Trophoblast cell (in vitro differentiated cells and primary cell): Measurements from ENCODE around the gene SMYD4.
A peak's percentile ranks its signal among the peaks of the same experiment; 100 is the strongest.

ENCODE experiments used
- DNase-seq, 2 donors: peaks; one replicate each; pipeline ENCODE4 v3.0.0-alpha.2; 2016
- H2AFZ ChIP-seq: 2 replicates; pipeline ENCODE4 v1.6.1; 2013; ENCODE audit warnings: low read length, moderate library complexity, mild to moderate bottlenecking; ENCODE audit not compliant: insufficient read depth, poor library complexity
- H2AK5ac ChIP-seq: 2 replicates; pipeline ENCODE4 v1.6.1; 2013; ENCODE audit warnings: mild to moderate bottlenecking, low read length
- H2BK120ac ChIP-seq: 2 replicates; pipeline ENCODE4 v1.6.1; 2013; ENCODE audit warnings: low read length, mild to moderate bottlenecking, moderate library complexity; ENCODE audit not compliant: insufficient read depth, poor library complexity
- H2BK12ac ChIP-seq: 2 replicates; pipeline ENCODE4 v1.6.1; 2013; ENCODE audit warnings: mild to moderate bottlenecking, low read length, moderate library complexity
- H2BK5ac ChIP-seq: 2 replicates; pipeline ENCODE4 v1.6.1; 2013; ENCODE audit warnings: low read length, low read depth, moderate library complexity, mild to moderate bottlenecking; ENCODE audit not compliant: poor library complexity
- H3K14ac ChIP-seq: 2 replicates; pipeline ENCODE4 v1.6.1; 2013; ENCODE audit warnings: mild to moderate bottlenecking, low read length
- H3K18ac ChIP-seq: 2 replicates; pipeline ENCODE4 v1.6.1; 2013; ENCODE audit warnings: mild to moderate bottlenecking, low read length
- H3K23ac ChIP-seq: 2 replicates; pipeline ENCODE4 v1.6.1; 2013; ENCODE audit warnings: low read length
- H3K27ac ChIP-seq: 2 replicates; pipeline ENCODE4 v1.5.1; 2013; ENCODE audit warnings: low read depth, mild to moderate bottlenecking, inconsistent platforms, low read length, moderate library complexity
- H3K27me3 ChIP-seq: 2 replicates; pipeline ENCODE4 v1.6.1; 2013; ENCODE audit warnings: inconsistent platforms, mild to moderate bottlenecking, low read length, moderate library complexity; ENCODE audit not compliant: insufficient read depth
- H3K36me3 ChIP-seq, 2 experiments: 1 replicate in 1 of 2; 2 replicates in 1 of 2; pipeline ENCODE4 v1.6.1; 2013; ENCODE audit warnings: low read length in 2 of 2, mild to moderate bottlenecking in 2 of 2, moderate library complexity in 1 of 2; ENCODE audit not compliant: insufficient read depth in 2 of 2, control insufficient read depth in 1 of 2
- H3K4ac ChIP-seq: 2 replicates; pipeline ENCODE4 v1.6.1; 2013; ENCODE audit warnings: low read depth, mild to moderate bottlenecking, low read length, moderate library complexity
- H3K4me1 ChIP-seq, 2 experiments: 1 replicate in 1 of 2; 2 replicates in 1 of 2; pipeline ENCODE4 v1.6.1; 2013; ENCODE audit warnings: low read length in 2 of 2, mild to moderate bottlenecking in 2 of 2, moderate library complexity in 1 of 2; ENCODE audit not compliant: insufficient read depth in 2 of 2, control insufficient read depth in 1 of 2
- H3K4me2 ChIP-seq: 2 replicates; pipeline ENCODE4 v1.6.1; 2013; ENCODE audit warnings: inconsistent platforms, mild to moderate bottlenecking, low read length, moderate library complexity
- H3K4me3 ChIP-seq: 2 replicates; pipeline ENCODE4 v1.5.1; 2013; ENCODE audit warnings: mild to moderate bottlenecking, low read depth, low read length, inconsistent platforms
- H3K79me1 ChIP-seq: one replicate; pipeline ENCODE4 v1.6.1; 2013; ENCODE audit warnings: low read length
- H3K79me2 ChIP-seq: 2 replicates; pipeline ENCODE4 v1.6.1; 2013; ENCODE audit warnings: low read length, mild to moderate bottlenecking; ENCODE audit not compliant: control insufficient read depth, insufficient read depth, poor library complexity
- H3K9ac ChIP-seq: 2 replicates; pipeline ENCODE4 v1.6.1; 2013; ENCODE audit warnings: mild to moderate bottlenecking, low read length
- H3K9me3 ChIP-seq: 2 replicates; pipeline ENCODE4 v1.6.1; 2013; ENCODE audit warnings: low read depth, mild to moderate bottlenecking, control low read depth, inconsistent platforms, low read length; ENCODE audit not compliant: insufficient read depth
- H4K12ac ChIP-seq: 2 replicates; pipeline ENCODE4 v1.6.1; 2013; ENCODE audit warnings: low read depth, mild to moderate bottlenecking, low read length, moderate library complexity
- H4K8ac ChIP-seq: 2 replicates; pipeline ENCODE4 v1.6.1; 2013; ENCODE audit warnings: low read depth, mild to moderate bottlenecking, low read length, moderate library complexity
- H4K91ac ChIP-seq: one replicate; pipeline ENCODE4 v1.6.1; 2013; ENCODE audit warnings: low read depth, mild to moderate bottlenecking, low read length, moderate library complexity
- WGBS: extraction: QIAGEN DNeasy Blood & Tissue Kit; methylation state at CpG from one replicate; pipeline ENCODE4 v1.1.7; 2013; ENCODE audit warnings: missing lambda C conversion rate; ENCODE audit not compliant: insufficient read length, insufficient coverage; ENCODE audit errors: extremely low coverage; 5-methylcytosine and 5-hydroxymethylcytosine counted together

SMYD4 gene

DNA sequence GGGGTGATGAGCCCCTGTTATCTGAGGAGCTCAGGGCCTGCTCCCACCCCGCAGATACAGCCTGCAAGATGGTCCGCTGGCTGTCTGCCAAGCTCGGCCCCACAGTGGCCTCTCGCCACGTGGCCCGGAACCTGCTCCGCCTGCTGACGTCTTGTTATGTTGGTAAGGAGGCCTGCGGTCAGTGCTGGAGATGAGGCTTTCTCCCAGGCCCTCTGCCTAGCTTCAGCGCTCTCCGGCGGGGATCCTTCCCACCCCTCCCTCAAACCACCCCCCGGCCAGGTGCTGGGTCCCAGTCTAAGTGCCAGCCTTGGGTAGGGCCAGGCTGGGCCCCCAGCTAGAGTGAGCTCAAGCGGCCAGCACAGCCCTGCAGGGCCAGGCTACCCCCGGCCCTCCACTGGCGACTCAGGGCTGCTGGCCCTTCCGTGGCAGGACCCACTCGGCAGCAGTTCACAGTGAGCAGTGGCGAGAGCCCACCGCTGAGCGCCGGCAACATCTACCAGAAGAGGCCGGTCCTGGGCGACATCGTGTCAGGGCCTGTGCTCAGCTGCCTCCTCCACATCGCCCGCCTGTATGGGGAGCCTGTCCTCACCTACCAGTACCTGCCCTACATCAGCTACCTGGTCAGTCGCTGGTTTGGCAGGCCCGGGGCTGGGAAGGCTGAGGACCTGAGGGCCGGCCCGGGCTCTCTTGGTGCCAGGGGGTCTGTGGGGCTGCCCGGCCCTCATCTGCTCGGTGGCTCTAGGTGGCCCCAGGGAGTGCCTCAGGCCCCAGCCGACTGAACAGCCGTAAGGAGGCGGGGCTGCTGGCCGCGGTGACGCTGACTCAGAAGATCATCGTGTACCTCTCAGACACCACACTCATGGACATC lies 99.1 kb downstream of the SMYD4 start:
- peaks cover 0 to 3% of the 10 kb centered on the region in 2 experiments for H3K4me1 ChIP-seq
- H3K36me3 ChIP-seq, result peaks cover 7 to 10% of the 10 kb centered on the region in 2 experiments
- no peak overlapping the region for H4K8ac ChIP-seq
- H3K27ac ChIP-seq, result no peak overlapping the region
- H3K23ac ChIP-seq, result no peak overlapping the region
- H2AFZ ChIP-seq, result no peak overlapping the region
- H3K18ac ChIP-seq, result no peak overlapping the region
- H4K91ac ChIP-seq, result no peak overlapping the region
- H3K4me2 ChIP-seq, result no peak overlapping the region
- no peak overlapping the region for H3K9ac ChIP-seq
- no peak overlapping the region for H3K4me3 ChIP-seq
- no peak overlapping the region for H4K12ac ChIP-seq
- H3K14ac ChIP-seq, result no peak overlapping the region
- H3K9me3 ChIP-seq, result peaks cover 4% of the 10 kb centered on the region
- no peak overlapping the region for H2BK120ac ChIP-seq
- WGBS, result no CpG with 5 or more reads among the region's 40 CpGs
- H2BK5ac ChIP-seq, result no peak overlapping the region
- H3K79me1 ChIP-seq, result no peaks in the 10 kb centered on the region
- no peaks in the 10 kb centered on the region for H3K27me3 ChIP-seq
- peak; percentile 86 to 90 for DNase-seq
- no peak overlapping the region for H2BK12ac ChIP-seq
- no peak overlapping the region for H3K4ac ChIP-seq
- H2AK5ac ChIP-seq, result no peak overlapping the region
- H3K79me2 ChIP-seq, result no peaks in the 10 kb centered on the region

DNA sequence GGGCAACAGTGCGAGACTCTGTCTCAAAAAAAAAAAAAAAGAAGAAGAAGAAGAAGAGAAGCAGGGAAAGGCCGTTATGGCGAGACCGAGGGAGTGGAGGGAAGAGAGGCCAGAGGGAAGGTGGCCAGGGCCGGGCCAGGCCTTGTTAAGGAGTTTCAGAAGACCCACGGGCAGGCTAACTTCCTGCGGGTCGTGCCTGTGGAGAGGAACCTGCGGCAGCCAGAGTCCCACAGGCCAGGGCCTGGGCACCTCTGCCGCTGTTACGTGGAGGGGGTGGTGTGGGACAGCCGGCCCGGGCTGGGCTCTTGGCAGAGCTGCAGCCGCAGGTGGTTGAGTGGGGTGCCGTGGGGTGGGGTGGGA lies 99.8 kb downstream of the SMYD4 start:
- Histone ChIP-seq H2AFZ (no peak overlapping the region), H3K27ac (no peak overlapping the region), H3K4me1 (peaks cover 3 to 8% of the 10 kb centered on the region in 2 experiments), H2AK5ac (no peak overlapping the region), H3K18ac (no peak overlapping the region), H3K27me3 (no peaks in the 10 kb centered on the region), H3K79me1 (no peaks in the 10 kb centered on the region), H2BK12ac (no peak overlapping the region), H2BK120ac (no peak overlapping the region), H4K12ac (no peak overlapping the region), H4K91ac (no peak overlapping the region), H3K4ac (no peak overlapping the region), H3K23ac (no peak overlapping the region), H3K9me3 (peaks cover 6% of the 10 kb centered on the region), H3K9ac (no peak overlapping the region), H4K8ac (no peak overlapping the region), H3K4me2 (no peak overlapping the region), H3K36me3 (peaks cover 7 to 10% of the 10 kb centered on the region in 2 experiments), H3K14ac (no peak overlapping the region), H3K79me2 (no peaks in the 10 kb centered on the region), H2BK5ac (no peak overlapping the region), H3K4me3 (no peak overlapping the region)
- no peak for DNase-seq
- no CpG with 5 or more reads among the region's 15 CpGs for WGBS
